A549 (cell line): ENCODE results near the gene POP4. TPM values are rescaled to one million over a fixed set of nuclear protein-coding genes. Genes with fewer than 3 reads are reported as not detected.
A peak's percentile ranks its signal among the peaks of the same experiment; 100 is the strongest.

Source experiments
- ATAC-seq, 2 experiments: fragments of 200-7000 bp in 1 of 2; fragments of >200 bp in 1 of 2; cut with Nextera tagmentation in 1 of 2; cut with Tn5 transposase in 1 of 2; 3 replicates each; pipeline versions ENCODE4 v1.8.0 to v1.9.1; 2018 to 2020; ENCODE audit warnings: mild to moderate bottlenecking in 1 of 2, moderate library complexity in 1 of 2
- CTCF ChIA-PET: fragments of 300-600 bp; sonication (Branson Sonifier 250); formaldehyde crosslinking; extraction: SDS; loops from one replicate; lab custom pipeline; 2021; ENCODE audit warnings: antibody characterized with exemption, inconsistent platforms; lab: Yijun Ruan, JAX
- POLR2A ChIA-PET: fragments of 350-600 bp; formaldehyde crosslinking; extraction: SDS; loops from one replicate; lab custom pipeline; 2021; ENCODE audit warnings: antibody characterized with exemption, inconsistent platforms; lab: Yijun Ruan, JAX
- DNase-seq, 2 experiments: peaks; one replicate each; pipeline versions ENCODE4 v3.0.0 to v3.0.0-alpha.2; 2011 to 2016; ENCODE audit warnings: low read depth in 1 of 2, low spot score in 1 of 2
- FAIRE-seq: peaks from 2 replicates; lab custom pipeline; 2011; peaks lifted over from hg19 to GRCh38; lab: Jason Lieb, UNC
- H3K27ac ChIP-seq, 2 experiments: fragments of >200 bp; sonication (Bioruptor Twin); formaldehyde crosslinking; 3 replicates each; pipeline ENCODE4 v1.5.1; 2016 to 2017
- H3K4me1 ChIP-seq: fragments of >200 bp; sonication (Bioruptor Twin); formaldehyde crosslinking; 3 replicates; pipeline ENCODE4 v1.6.1; 2016
- H3K4me2 ChIP-seq: fragments of >200 bp; sonication (Bioruptor Twin); formaldehyde crosslinking; 3 replicates; pipeline ENCODE4 v1.6.1; 2016
- H3K4me3 ChIP-seq: fragments of >200 bp; sonication (Bioruptor Twin); formaldehyde crosslinking; 3 replicates; pipeline ENCODE4 v1.5.1; 2016
- H3K9me3 ChIP-seq: fragments of >200 bp; sonication (Bioruptor Twin); formaldehyde crosslinking; 3 replicates; pipeline ENCODE4 v1.6.1; 2016
- CEBPB ChIP-seq, 2 experiments: fragments of >200 bp in 1 of 2; sonication (Bioruptor Twin) in 1 of 2; formaldehyde crosslinking in 1 of 2; IDR thresholded peaks; 2 replicates each; pipeline ENCODE4 v1.6.1; 2012 to 2016
- CHD2 ChIP-seq: fragments of 150-350 bp; IDR thresholded peaks from 2 replicates; pipeline ENCODE4 v1.6.1; 2014; ENCODE audit warnings: low read length; ENCODE audit not compliant: partially characterized antibody
- E2F6 ChIP-seq: IDR thresholded peaks from 2 replicates; pipeline ENCODE4 v1.6.1; 2012; ENCODE audit warnings: low read depth, borderline replicate concordance
- EHF ChIP-seq: fragments of 250-450 bp; sonication (Bioruptor Pico); IDR thresholded peaks from 2 replicates; pipeline ENCODE4 v1.5.0; 2020; ENCODE audit warnings: mild to moderate bottlenecking
- ESRRA ChIP-seq: fragments of 150-350 bp; IDR thresholded peaks from 2 replicates; pipeline ENCODE4 v1.6.1; 2014; ENCODE audit warnings: mild to moderate bottlenecking, low read length, borderline replicate concordance
- HEYL ChIP-seq: fragments of 250-450 bp; sonication (Bioruptor Pico); IDR thresholded peaks from 2 replicates; pipeline ENCODE4 v1.8.0; 2021; ENCODE audit warnings: mild to moderate bottlenecking, moderate library complexity
- JUN ChIP-seq, 2 experiments: fragments of >200 bp; sonication (Bioruptor Twin); formaldehyde crosslinking; IDR thresholded peaks; 2 replicates in 1 of 2; 3 replicates in 1 of 2; pipeline ENCODE4 v1.6.1; 2016 to 2017
- JUNB ChIP-seq: fragments of >200 bp; sonication (Bioruptor Twin); formaldehyde crosslinking; IDR thresholded peaks from 2 replicates; pipeline ENCODE4 v1.6.1; 2016
- KDM5A ChIP-seq: fragments of 200-600 bp; sonication (generic); IDR thresholded peaks from 2 replicates; pipeline ENCODE4 v1.6.1; 2016; ENCODE audit warnings: antibody characterized with exemption, mild to moderate bottlenecking
- MAFK ChIP-seq: fragments of 450-650 bp; IDR thresholded peaks from 2 replicates; pipeline ENCODE4 v1.6.1; 2014; ENCODE audit not compliant: partially characterized antibody
- MAZ ChIP-seq: fragments of 150-350 bp; IDR thresholded peaks from 2 replicates; pipeline ENCODE4 v1.6.1; 2014; ENCODE audit warnings: antibody characterized with exemption, low read depth, low read length, borderline replicate concordance
- MYC ChIP-seq: IDR thresholded peaks from 2 replicates; pipeline ENCODE4 v1.6.1; 2012; ENCODE audit warnings: mild to moderate bottlenecking, inconsistent platforms, low read length, improper control_type of control experiment, borderline replicate concordance
- NFE2L2 ChIP-seq: fragments of 150-350 bp; conservative IDR thresholded peaks from 2 replicates; pipeline ENCODE4 v1.6.1; 2014; ENCODE audit warnings: low read length
- NR3C1 ChIP-seq: fragments of >200 bp; sonication (Bioruptor Twin); formaldehyde crosslinking; IDR thresholded peaks from 3 replicates; pipeline ENCODE4 v1.6.1; 2017
- PHF8 ChIP-seq: fragments of 200-600 bp; sonication (generic); IDR thresholded peaks from 2 replicates; pipeline ENCODE4 v1.6.1; 2016; ENCODE audit warnings: low read depth, mild to moderate bottlenecking, antibody characterized with exemption, moderate library complexity, borderline replicate concordance
- RARB ChIP-seq: fragments of 250-450 bp; sonication (Bioruptor Pico); IDR thresholded peaks from 2 replicates; pipeline ENCODE4 v1.8.0; 2021; ENCODE audit warnings: mild to moderate bottlenecking, moderate library complexity
- RCOR1 ChIP-seq: fragments of 150-350 bp; IDR thresholded peaks from 2 replicates; pipeline ENCODE4 v1.6.1; 2014; ENCODE audit warnings: antibody characterized with exemption, low read length, low read depth
- RFX5 ChIP-seq: fragments of 450-650 bp; IDR thresholded peaks from 2 replicates; pipeline ENCODE4 v1.7.1; 2014; ENCODE audit warnings: antibody characterized with exemption, mild to moderate bottlenecking, moderate library complexity
- SREBF2 ChIP-seq: fragments of 450-650 bp; IDR thresholded peaks from 2 replicates; pipeline ENCODE4 v1.6.1; 2014; ENCODE audit warnings: mild to moderate bottlenecking, moderate library complexity
- TFCP2L1 ChIP-seq: fragments of 250-450 bp; sonication (Bioruptor Pico); IDR thresholded peaks from 2 replicates; pipeline ENCODE4 v1.5.0; 2021; ENCODE audit warnings: mild to moderate bottlenecking
- TP53 ChIP-seq: fragments of 250-450 bp; sonication (Bioruptor Pico); IDR thresholded peaks from 2 replicates; pipeline ENCODE4 v1.5.0; 2021; ENCODE audit warnings: mild to moderate bottlenecking, moderate library complexity
- ZNF302 ChIP-seq: fragments of 250-450 bp; sonication (Bioruptor Pico); IDR thresholded peaks from 2 replicates; pipeline ENCODE4 v1.9.0; 2021; ENCODE audit warnings: inconsistent platforms, mild to moderate bottlenecking, moderate library complexity
- ZSCAN20 ChIP-seq: fragments of 250-450 bp; sonication (Bioruptor Pico); IDR thresholded peaks from 2 replicates; pipeline ENCODE4 v1.8.0; 2022; ENCODE audit warnings: mild to moderate bottlenecking, moderate library complexity
- WGBS: methylation state at CpG from one replicate; pipeline ENCODE4 v1.1.6; 2017; ENCODE audit errors: missing lambda C conversion rate; 5-methylcytosine and 5-hydroxymethylcytosine counted together
- polyA plus RNA-seq, 4 experiments: library from polyadenylated mRNA; depleted of rRNA in 3 of 4; stranded (reverse); fragments of >200 nt; fragmentation: RNase III in 1 of 4; extraction: RNeasy Plus Mini Kit Qiagen cat#74134 plus additional on column Dnase treatment in 1 of 4; gene quantifications; 2 replicates in 3 of 4; 3 replicates in 1 of 4; pipeline ENCODE4 v1.2.3, GENCODE V29; 2011 to 2017
- TF ChIP-seq, protein P1 (sequence below): fragments of 250-450 bp; sonication (Bioruptor Pico); IDR thresholded peaks from 2 replicates; pipeline ENCODE4 v1.5.0; 2021; ENCODE audit warnings: mild to moderate bottlenecking, moderate library complexity, borderline replicate concordance
- TF ChIP-seq, protein P2 (sequence below): fragments of 200-600 bp; sonication (generic); IDR thresholded peaks from 2 replicates; pipeline ENCODE4 v1.6.1; 2016; ENCODE audit warnings: antibody characterized with exemption, mild to moderate bottlenecking, moderate library complexity
- TF ChIP-seq, protein P3 (sequence below): IDR thresholded peaks from 2 replicates; pipeline ENCODE4 v1.6.1; 2012

Gene POP4
- polyA plus RNA-seq, 2 of the 4 experiments (the other 2 are of a cell fraction), result 202 to 208 TPM

DNA sequence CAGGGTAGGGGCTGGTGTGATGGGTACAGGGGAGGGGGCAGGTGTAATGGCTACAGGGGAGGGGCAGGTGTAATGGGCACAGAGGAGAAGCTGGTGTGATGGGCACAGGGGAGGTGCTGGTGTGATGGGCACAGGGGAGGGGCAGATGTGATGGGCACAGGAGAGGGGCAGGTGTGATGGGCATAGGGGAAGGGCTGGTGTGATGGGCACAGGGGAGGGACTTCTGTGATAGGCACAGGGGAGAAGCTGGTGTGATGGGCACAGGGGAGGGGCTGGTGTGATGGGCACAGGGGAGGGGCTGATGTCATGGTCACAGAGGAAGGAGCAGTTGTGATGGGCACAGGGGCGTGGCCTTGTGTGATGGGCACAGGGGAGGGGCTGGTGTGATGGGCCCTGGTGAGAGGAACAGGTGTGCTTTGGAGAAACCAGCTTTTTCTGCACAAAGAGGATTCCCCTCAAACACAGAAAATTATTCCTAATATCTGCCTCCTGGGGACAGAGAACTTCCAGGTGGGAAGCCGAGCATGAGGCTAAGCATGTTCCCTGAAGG lies 38.6 kb upstream of the POP4 start:
- H3K9me3 ChIP-seq, result no peaks in the 10 kb centered on the region
- no peak overlapping the region for H3K4me2 ChIP-seq
- TF ChIP-seq, protein P1, sequence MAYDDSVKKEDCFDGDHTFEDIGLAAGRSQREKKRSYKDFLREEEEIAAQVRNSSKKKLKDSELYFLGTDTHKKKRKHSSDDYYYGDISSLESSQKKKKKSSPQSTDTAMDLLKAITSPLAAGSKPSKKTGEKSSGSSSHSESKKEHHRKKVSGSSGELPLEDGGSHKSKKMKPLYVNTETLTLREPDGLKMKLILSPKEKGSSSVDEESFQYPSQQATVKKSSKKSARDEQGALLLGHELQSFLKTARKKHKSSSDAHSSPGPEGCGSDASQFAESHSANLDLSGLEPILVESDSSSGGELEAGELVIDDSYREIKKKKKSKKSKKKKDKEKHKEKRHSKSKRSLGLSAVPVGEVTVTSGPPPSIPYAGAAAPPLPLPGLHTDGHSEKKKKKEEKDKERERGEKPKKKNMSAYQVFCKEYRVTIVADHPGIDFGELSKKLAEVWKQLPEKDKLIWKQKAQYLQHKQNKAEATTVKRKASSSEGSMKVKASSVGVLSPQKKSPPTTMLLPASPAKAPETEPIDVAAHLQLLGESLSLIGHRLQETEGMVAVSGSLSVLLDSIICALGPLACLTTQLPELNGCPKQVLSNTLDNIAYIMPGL (CRISPR knock-in tag), result no peak
- TF ChIP-seq RFX5 (no peak), RARB (CRISPR knock-in tag) (no peak), TFCP2L1 (CRISPR knock-in tag) (no peak), MAZ (no peak), CHD2 (no peak), KDM5A (no peak), MYC (no peak), NR3C1 (no peak), JUNB (no peak), RCOR1 (no peak)
- DNase-seq (no peak), FAIRE-seq (no peak), ATAC-seq (peak in 1 of 2 experiments; percentile 7; a peak in 1 of 6 replicates)
- CTCF ChIA-PET, result interaction anchor here (2.4 kb wide), 1 partner anchor 9 kb away, joined by 5 read pairs; no protein-coding TSS in a partner anchor
- 0% methylated on average over 2 of the region's 2 CpGs for WGBS
- POLR2A ChIA-PET, result no interaction called here
- H3K4me1 ChIP-seq, result no peaks in the 10 kb centered on the region
- no peak overlapping the region for H3K27ac ChIP-seq
- H3K4me3 ChIP-seq, result no peak overlapping the region

GRCh38 chr19:29568036-29569025 lies 37.8 kb upstream of the POP4 start:
- TF ChIP-seq HEYL (CRISPR knock-in tag), result no peak
- TF ChIP-seq SREBF2, result no peak
- TF ChIP-seq MAFK, result no peak
- TF ChIP-seq, protein P2, sequence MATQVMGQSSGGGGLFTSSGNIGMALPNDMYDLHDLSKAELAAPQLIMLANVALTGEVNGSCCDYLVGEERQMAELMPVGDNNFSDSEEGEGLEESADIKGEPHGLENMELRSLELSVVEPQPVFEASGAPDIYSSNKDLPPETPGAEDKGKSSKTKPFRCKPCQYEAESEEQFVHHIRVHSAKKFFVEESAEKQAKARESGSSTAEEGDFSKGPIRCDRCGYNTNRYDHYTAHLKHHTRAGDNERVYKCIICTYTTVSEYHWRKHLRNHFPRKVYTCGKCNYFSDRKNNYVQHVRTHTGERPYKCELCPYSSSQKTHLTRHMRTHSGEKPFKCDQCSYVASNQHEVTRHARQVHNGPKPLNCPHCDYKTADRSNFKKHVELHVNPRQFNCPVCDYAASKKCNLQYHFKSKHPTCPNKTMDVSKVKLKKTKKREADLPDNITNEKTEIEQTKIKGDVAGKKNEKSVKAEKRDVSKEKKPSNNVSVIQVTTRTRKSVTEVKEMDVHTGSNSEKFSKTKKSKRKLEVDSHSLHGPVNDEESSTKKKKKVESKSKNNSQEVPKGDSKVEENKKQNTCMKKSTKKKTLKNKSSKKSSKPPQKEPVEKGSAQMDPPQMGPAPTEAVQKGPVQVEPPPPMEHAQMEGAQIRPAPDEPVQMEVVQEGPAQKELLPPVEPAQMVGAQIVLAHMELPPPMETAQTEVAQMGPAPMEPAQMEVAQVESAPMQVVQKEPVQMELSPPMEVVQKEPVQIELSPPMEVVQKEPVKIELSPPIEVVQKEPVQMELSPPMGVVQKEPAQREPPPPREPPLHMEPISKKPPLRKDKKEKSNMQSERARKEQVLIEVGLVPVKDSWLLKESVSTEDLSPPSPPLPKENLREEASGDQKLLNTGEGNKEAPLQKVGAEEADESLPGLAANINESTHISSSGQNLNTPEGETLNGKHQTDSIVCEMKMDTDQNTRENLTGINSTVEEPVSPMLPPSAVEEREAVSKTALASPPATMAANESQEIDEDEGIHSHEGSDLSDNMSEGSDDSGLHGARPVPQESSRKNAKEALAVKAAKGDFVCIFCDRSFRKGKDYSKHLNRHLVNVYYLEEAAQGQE, result no peak
- TF ChIP-seq ESRRA, result no peak
- TF ChIP-seq E2F6, result no peak
- TF ChIP-seq JUN (IDR thresholded peaks at IDR 0.05), result no peak
- TF ChIP-seq TFCP2L1 (CRISPR knock-in tag), result no peak
- no peak for TF ChIP-seq PHF8
- TF ChIP-seq EHF (CRISPR knock-in tag), result no peak
- no peak for TF ChIP-seq TP53
- TF ChIP-seq CEBPB (IDR thresholded peaks at IDR 0.05), result no peak
- TF ChIP-seq, protein P3, sequence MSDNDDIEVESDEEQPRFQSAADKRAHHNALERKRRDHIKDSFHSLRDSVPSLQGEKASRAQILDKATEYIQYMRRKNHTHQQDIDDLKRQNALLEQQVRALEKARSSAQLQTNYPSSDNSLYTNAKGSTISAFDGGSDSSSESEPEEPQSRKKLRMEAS, result no peak
- no peak for TF ChIP-seq NFE2L2
- TF ChIP-seq RCOR1, result no peak
- no peak for TF ChIP-seq MAZ
- TF ChIP-seq ZSCAN20 (CRISPR knock-in tag), result no peak
- TF ChIP-seq ZNF302 (CRISPR knock-in tag), result no peak
- Histone ChIP-seq H3K4me2 (no peak overlapping the region), H3K9me3 (no peaks in the 10 kb centered on the region), H3K4me3 (no peak overlapping the region), H3K27ac (no peak overlapping the region), H3K4me1 (no peaks in the 10 kb centered on the region)
- ATAC-seq (peak in 1 of 2 experiments; percentile 44; a peak in 3 of 6 replicates), FAIRE-seq (no peak), DNase-seq (no peak)
- POLR2A ChIA-PET, result interaction anchor here (1.1 kb wide), 1 partner anchor 38 kb away, joined by 4 read pairs; the partner anchor contains the start of gene POP4
- CTCF ChIA-PET, result interaction anchor here (2.4 kb wide), 1 partner anchor 8 kb away, joined by 5 read pairs; no protein-coding TSS in a partner anchor
- WGBS, result 9% methylated on average over 22 of the region's 22 CpGs
